ENCODE measurements around the gene RSU1.

DNA sequence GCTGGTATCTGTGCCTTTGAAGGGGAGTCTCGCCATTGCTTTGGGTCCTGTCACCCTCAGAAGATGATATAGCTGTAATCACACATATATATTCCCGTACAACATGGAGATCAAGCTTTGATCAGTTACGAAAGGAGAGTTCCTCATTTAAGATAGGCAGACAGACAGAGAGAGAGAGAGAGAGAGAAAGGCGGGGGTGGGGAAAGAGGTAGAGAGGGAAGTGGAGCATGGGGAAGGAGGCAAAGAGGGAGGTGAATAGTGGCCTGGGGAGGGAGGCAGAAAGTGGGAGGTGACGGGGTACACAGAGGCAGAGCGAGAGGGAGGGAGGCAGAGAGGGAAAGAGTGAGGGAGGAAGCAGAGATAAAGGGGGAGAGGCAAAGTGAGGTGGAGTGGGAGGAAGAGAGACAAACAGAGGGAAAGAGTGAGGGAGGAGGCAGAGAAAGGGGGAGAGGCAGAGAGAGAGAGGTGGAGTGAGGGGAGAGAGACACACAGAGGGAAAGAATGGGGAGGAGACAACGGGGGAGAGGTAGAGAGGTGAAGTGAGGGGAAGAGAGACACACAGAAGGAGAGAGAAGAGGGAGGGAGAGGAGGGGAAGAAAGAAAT, 250.9 kb downstream of the RSU1 start:
- TF ChIP-seq, protein P1, sequence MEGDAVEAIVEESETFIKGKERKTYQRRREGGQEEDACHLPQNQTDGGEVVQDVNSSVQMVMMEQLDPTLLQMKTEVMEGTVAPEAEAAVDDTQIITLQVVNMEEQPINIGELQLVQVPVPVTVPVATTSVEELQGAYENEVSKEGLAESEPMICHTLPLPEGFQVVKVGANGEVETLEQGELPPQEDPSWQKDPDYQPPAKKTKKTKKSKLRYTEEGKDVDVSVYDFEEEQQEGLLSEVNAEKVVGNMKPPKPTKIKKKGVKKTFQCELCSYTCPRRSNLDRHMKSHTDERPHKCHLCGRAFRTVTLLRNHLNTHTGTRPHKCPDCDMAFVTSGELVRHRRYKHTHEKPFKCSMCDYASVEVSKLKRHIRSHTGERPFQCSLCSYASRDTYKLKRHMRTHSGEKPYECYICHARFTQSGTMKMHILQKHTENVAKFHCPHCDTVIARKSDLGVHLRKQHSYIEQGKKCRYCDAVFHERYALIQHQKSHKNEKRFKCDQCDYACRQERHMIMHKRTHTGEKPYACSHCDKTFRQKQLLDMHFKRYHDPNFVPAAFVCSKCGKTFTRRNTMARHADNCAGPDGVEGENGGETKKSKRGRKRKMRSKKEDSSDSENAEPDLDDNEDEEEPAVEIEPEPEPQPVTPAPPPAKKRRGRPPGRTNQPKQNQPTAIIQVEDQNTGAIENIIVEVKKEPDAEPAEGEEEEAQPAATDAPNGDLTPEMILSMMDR (IDR thresholded peaks at IDR 0.05), result no peak
- TF ChIP-seq POLR2A (IDR thresholded peaks at IDR 0.05) (no peak), POLR2AphosphoS5 (IDR thresholded peaks at IDR 0.05) (no peak)
